Activated CD4-positive, alpha-beta T cell treated with anti-CD3 and anti-CD28 coated beads for 48 hours (primary cell): ENCODE results near the gene RHBDL2.
"Not testable (repeated sequence)": the region's sequence is repeated elsewhere in the genome, so short reads cannot be mapped to it uniquely, and the experiment has no call there.

ENCODE experiments used
- DNase-seq: peaks from one replicate; pipeline ENCODE4 v3.0.0-alpha.2; 2020

Gene RHBDL2

DNA sequence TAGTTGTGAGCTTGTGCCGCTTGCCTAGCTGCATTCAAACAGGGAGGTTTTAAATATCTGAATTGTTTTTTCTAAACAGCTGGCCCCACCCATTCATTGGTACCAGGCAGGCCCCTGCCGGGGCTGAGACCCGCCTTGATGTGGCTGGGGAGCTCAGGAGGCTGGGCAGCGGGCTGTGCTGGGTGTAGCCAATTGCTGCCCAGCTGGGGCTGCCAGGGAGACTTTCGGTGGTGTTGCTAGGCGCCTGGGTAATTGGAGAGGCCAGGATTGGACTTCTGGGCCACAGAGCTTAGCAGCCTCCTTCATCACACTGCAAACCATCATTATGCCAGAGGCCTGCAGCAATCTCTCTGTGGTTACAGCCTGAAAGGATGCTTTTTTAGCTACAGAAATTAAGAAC lies 12.2 kb downstream of the RHBDL2 start:
- DNase-seq: no peak

GRCh38 chr1:38929054-38929453 lies 12.6 kb downstream of the RHBDL2 start:
- no peak for DNase-seq

DNA sequence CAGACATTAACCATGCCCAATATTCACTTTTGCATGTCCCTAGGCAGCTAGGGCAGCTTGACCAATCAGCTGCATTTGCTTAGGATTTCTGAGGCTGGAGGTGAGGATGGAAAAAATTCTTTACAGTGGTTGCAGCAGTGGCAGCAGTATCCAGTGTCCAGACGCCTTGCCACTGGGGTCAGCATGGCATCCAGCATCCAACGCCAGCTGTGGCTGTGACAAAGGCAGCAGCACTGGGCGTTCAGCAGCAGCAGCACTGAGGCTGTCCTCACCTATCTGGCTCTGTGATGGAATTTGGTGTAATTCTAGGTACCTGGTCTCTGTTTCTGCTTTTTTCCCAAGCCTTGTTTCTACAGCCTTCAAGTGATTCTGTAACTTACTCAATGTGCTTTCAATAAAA lies 15.5 kb downstream of the RHBDL2 start:
- no peak for DNase-seq

DNA sequence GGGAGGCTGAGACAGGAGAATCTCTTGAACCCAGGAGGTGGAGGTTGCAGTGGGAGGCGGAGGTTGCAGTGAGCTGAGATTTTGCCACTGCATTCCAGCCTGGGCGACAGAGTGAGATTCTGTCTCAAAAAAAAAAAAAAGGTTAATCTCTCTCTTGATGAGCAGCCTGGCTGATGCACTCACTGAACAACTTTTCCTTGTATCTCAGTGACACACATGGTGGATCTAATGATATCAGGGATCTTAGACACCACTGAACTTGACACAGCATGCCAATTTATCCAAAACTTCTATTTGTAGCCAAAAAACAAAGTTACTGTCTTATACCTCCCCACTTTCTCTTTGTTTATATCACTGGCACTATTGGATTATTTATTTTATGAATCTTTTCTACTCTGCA lies 16.2 kb downstream of the RHBDL2 start:
- DNase-seq: no peak

- peak; percentile 49 for DNase-seq
Observed at GRCh38 chr1:38923607-38924006, 18.0 kb downstream of the RHBDL2 start.

- DNase-seq: no peak
Observed at GRCh38 chr1:38919130-38919529, 22.5 kb downstream of the RHBDL2 start.

- DNase-seq: no peak
Observed at GRCh38 chr1:38918568-38918967, 23.1 kb downstream of the RHBDL2 start.

GRCh38 chr1:38917772-38918171 lies 23.9 kb downstream of the RHBDL2 start:
- DNase-seq: no peak

GRCh38 chr1:38917337-38917736 lies 24.3 kb downstream of the RHBDL2 start:
- no peak for DNase-seq

DNA sequence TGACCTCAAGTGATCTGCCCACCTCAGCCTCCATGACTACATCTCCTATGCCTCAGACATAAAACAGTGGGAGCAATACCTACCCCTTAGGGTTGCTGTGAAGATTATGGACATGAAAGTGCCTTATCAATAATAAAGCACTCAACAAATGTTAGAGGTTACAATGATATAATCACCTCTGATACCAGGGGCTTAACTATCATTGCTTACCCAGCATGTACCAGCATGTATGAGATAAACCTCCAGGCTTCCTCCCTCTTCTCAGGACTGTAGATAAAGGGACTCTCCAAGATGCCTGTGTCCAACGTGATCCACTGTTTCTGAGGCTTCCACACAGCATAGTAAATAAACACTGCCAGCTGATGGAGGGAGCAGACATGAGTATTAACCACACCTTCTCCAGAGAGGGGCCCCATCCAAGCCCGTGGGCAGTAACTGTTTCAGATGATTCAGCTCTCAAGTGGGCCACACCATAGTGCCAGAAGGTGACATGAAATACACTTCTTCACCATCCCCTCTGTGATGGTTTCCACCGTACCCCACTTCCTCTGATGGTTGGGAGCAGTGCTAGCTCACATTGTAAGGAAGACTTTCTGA lies 26.2 kb downstream of the RHBDL2 start:
- DNase-seq: peak; percentile 54

- DNase-seq: not testable (repeated sequence)
Observed at GRCh38 chr1:38914908-38915307, 26.7 kb downstream of the RHBDL2 start.

- DNase-seq: no peak
Observed at GRCh38 chr1:38908821-38909220, 32.8 kb downstream of the RHBDL2 start.

GRCh38 chr1:38905985-38906384 lies 35.6 kb downstream of the RHBDL2 start:
- no peak for DNase-seq

- DNase-seq: no peak
Observed at GRCh38 chr1:38899560-38899959, 42.1 kb downstream of the RHBDL2 start.

- DNase-seq: no peak
Observed at GRCh38 chr1:38898653-38899230, 42.9 kb downstream of the RHBDL2 start.

GRCh38 chr1:38896169-38896568 lies 45.5 kb downstream of the RHBDL2 start:
- no peak for DNase-seq

GRCh38 chr1:38892976-38893375 lies 48.7 kb downstream of the RHBDL2 start:
- DNase-seq: no peak

DNA sequence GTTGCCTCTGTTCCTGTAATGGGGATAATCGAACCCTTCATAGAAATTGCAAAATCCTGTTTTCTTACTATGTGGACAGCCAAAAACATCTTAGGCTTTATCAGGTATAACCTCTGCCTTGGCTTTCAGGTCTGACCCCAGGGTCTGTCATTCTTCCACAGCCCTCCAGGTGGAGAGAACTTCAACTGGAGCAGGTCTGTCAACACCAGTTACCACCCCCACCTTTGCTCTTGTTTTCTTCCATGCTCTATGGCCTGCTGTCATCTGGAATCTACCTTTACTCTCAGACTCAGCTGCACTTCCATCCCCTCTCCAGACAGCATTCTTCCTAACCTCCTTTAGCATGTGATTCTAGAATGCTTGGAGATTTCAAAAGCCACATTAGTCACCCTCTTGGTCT lies 49.9 kb downstream of the RHBDL2 start:
- peak; percentile 15 for DNase-seq

DNA sequence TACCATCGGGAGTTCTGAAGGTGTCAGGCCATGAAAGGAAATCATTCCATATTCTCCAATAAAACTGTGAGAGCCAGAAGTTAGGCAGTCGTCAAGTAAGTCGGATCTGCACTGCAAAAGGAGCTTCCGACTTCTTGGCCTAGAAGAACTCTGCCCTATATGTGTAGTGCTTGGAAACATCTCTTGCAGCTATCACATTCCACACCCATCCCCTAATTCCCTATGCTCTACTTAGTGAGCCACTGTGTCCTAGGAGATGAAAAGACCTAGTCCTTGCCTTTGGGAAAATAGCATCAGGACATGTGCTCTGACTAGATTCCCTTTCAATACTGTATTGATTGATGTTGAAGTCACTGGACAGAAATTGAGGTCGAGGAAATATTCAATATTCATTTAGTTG lies 52.0 kb downstream of the RHBDL2 start:
- DNase-seq: no peak

DNA sequence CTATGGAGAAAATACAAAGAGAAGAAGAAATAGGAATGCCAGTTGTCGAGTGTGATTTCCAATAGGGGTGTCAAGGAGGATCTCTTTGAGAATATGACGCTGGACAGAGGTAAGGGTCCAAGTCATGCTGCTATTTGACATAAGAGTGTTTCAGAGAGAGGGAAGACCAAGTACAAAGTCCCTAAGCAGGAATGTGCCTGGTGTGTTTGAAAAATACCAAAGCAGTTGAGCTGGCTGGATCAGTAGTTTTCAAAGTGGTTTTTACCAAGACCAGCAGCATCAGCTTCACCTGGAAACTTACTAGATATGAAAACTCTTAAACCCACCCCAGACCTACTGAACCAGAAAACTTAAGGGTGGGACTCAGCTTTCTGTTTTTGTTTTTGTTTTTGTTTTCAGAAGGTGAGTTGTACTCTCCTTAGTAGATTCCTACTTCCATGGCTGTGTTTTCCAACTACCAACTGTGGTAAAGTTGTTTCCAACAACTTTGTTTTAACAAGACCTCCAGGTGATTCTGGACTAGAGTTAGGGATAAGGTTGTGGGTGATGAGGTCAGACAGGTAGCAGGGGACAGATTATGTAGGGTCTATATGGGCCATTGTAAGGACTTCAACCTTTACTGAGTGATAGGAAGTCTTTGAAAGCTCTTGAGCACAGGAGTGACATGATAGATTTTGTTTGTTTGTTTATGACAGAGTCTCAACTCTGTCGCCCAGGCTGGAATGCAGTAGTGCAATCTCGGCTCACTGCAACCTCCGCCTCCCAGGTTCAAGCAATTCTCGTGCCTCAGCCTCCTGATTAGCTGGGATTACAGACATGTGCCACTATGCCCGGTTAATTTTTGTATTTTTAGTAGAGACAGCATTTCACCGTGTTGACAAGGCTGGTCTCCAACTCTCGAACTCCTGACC lies 53.0 kb downstream of the RHBDL2 start:
- no peak for DNase-seq

- DNase-seq: no peak
Observed at GRCh38 chr1:38885092-38885491, 56.5 kb downstream of the RHBDL2 start.

DNA sequence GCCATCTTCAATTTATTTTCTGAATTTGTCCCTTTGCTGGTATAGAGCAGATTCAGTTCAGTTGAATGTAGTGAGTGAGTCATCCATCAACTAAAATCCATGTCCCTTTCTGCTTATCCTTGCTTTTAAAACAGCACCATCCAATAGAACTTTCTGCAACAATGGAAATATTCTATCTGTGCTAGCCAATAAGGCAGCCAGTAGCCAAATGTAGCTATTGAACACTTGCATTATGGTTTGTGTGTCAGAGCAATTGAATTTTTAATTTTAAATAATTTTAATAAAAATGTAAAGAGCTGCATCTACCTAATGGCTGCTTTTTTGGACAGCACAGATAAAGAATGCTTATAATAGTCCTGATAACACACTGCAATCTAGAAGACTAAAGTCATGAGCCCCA lies 60.1 kb downstream of the RHBDL2 start, which contains the start of gene GJA9:
Gene GJA9 (minus strand): TSS at position 101 of the 400 bp plus-strand sequence. CDS start 5,489 bp downstream, outside the sequence.
- no peak for DNase-seq

- no peak for DNase-seq
Observed at GRCh38 chr1:38875811-38876210, 65.8 kb downstream of the RHBDL2 start.
